LNCaP clone FGC (cell line): ENCODE results near the gene XRCC5.

Experiments
- DNase-seq: peaks from one replicate; pipeline ENCODE4 v3.0.0-alpha.2; 2011; ENCODE audit warnings: low read depth
- H3K4me3 ChIP-seq: 2 replicates; pipeline ENCODE4 v1.5.1; 2011; ENCODE audit warnings: mild to moderate bottlenecking, low read depth, low read length, control low read depth
- TF ChIP-seq, protein P1 (sequence below): IDR thresholded peaks from 2 replicates; pipeline ENCODE4 v1.5.1; 2012; ENCODE audit warnings: mild to moderate bottlenecking; ENCODE audit not compliant: control insufficient read depth, insufficient read depth; ENCODE audit errors: extremely low read depth

XRCC5 gene

DNA sequence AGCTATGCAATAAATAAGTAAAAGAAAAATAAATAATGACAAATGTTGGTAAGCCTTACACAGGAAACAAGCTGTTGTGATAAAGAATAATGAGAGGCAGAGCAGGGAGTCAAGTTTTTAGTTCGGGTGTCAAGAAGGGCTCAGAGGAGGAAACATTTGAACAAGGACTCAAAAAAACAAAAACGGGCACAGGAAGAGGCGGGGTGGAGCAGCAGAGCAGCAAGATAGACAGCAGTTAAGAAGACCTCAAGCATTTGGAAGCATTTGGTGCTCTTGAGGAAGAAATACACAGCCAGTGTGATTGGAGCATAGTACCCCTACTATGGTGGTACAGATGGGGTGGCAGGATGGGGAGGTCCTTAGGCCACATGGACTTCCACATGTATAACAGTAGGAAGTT is 24.6 kb upstream of the XRCC5 start:
- no peak for DNase-seq
- TF ChIP-seq, protein P1, sequence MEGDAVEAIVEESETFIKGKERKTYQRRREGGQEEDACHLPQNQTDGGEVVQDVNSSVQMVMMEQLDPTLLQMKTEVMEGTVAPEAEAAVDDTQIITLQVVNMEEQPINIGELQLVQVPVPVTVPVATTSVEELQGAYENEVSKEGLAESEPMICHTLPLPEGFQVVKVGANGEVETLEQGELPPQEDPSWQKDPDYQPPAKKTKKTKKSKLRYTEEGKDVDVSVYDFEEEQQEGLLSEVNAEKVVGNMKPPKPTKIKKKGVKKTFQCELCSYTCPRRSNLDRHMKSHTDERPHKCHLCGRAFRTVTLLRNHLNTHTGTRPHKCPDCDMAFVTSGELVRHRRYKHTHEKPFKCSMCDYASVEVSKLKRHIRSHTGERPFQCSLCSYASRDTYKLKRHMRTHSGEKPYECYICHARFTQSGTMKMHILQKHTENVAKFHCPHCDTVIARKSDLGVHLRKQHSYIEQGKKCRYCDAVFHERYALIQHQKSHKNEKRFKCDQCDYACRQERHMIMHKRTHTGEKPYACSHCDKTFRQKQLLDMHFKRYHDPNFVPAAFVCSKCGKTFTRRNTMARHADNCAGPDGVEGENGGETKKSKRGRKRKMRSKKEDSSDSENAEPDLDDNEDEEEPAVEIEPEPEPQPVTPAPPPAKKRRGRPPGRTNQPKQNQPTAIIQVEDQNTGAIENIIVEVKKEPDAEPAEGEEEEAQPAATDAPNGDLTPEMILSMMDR = no peak
- no peak overlapping the region for H3K4me3 ChIP-seq

DNA sequence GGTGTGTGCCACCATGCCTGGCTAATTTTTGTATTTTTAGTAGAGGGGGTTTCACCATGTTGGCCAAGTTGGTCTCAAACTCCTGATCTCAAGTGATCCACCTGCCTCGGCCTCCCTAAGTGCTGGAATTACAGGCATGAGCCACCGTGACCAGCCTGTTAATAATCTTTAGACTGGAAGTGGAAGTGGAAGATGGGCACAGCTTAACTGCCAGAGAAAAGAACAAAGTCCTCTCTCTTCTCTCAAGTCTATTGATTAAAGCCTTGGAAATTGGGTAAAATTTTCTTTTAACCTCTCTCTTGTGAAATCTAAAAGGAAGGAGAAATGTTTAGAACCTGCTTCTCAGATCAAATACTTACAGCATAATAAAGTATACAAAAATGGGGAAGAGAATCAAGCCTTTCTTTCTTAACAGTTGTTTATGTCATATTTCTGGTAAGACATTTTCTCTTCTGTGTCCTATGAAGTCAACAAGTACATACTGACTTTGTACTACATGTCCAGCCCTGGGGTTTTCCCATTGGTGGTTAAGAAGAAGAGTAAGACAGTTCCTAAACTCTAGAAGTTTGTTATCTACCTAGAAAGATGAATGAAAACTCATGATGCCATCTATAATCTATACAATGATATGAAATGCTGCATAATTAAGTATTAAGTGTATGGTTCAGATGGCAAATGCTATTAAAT is 22.8 kb upstream of the XRCC5 start:
- DNase-seq = no peak

DNA sequence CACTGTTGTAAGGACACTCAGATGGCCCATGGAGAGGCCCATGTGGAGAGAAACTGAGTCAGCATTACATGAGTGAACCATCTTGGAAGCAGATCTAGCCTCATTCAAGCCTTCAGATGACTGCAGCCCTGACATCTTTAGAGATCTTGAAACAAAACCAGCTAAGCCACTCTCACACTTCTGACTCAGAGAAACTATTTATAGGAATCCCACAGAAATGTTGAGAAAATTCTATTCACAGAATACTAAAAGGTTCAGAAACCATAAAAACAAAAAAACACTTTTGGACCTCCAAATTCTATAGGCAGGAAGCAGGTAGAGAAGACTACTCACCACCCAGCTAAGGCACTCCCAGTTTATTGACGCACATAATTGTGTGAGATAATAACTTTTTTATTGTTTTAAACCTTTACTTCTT is 18.8 kb upstream of the XRCC5 start:
- H3K4me3 ChIP-seq = no peak overlapping the region
- TF ChIP-seq, protein P1 = no peak
- no peak for DNase-seq

More for the DNA sequence above, 22.8 kb upstream of the XRCC5 start:
- H3K4me3 ChIP-seq = no peak overlapping the region
- TF ChIP-seq, protein P1 = no peak

DNA sequence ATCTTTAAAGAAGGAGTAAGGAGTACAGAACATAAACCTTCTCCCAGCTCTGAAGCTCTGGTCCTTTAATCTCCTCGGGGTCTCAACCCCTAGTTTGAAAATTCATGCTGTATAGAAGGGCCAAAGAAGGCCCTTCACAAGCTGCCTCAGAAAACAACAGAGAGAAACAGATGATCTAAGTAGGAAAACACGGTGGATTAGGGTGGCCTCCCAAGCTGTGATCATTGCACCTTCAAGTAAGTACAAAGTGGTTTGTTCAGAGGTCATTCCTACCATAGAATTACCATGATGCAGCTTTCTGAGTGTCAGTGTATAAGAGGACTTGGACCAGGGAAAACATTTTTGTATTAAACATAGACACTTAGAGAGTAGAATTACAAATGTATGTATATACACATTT is 16.5 kb upstream of the XRCC5 start:
- TF ChIP-seq, protein P1 = no peak
- DNase-seq = no peak

DNA sequence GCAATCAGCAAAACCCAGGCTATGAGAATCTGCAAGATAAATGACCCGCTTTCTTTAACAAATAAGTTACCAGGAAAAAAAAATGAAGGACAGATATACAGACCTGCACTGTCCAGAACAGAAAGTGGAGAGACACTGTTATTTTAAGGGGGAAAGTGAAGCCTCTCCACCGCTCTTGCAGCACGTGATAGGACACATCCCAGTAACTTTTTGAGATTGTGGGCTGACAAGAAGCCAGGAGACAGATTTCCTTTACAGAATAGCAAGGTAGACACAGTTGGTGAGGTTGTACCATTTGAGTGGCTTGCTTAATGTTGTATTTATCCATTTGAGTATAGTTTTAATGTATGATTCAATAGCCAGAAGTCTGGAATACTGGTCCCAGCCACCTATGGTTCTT is 14.4 kb upstream of the XRCC5 start:
- H3K4me3 ChIP-seq = no peak overlapping the region
- TF ChIP-seq, protein P1 = no peak
- DNase-seq = no peak

More for the DNA sequence above, 16.5 kb upstream of the XRCC5 start:
- H3K4me3 ChIP-seq = no peak overlapping the region

DNA sequence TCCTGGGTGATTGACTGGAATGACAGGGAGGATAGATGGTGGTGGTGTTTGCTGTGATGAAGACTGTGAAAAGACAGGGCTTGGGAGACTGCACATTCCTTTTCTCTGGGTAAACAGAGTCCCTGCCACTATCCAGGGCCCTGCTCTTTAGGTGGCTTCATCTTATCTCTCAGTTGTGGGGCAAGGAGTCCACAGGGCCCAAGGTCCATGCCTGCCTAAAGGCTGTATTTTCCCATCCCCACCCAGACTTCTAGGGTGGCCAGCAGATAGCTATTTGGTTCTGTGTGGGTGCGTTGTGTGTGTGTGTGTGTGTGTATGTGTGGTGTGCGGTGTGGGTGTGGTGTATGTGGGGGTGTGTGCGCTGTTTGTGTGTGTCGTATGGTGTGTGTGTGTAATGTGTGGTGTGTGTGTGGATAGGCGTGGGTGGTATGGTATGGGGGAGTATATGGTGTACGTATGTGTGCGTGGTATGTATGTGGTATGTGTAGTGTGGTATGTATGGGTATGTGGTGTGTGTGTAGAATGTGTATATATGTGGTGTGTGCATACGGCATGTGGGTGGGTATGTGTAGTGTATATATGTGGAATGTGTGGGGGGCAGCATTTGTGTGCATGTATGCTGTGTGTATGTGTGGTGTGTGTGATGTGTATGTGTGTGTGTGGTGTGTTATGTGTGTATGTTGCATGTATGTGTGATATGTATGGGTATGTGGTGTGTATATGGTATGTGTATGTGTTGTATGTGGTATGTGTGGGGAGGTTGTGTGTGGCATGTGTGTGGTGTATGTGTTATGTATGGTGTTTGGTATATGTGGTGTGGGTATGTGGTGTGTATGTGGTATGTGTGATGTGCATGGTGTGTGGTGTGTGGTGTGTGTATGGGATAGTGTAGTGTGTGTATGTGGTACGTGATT is 10.5 kb upstream of the XRCC5 start:
- H3K4me3 ChIP-seq = no peak overlapping the region
- no peak for DNase-seq
- TF ChIP-seq, protein P1 = no peak
